Measurements from ENCODE around the gene HK1.
"Not testable (repeated sequence)": the region's sequence is repeated elsewhere in the genome, so short reads cannot be mapped to it uniquely, and the experiment has no call there.

The HK1 gene

GRCh38 chr10:69312528-69312927 is 34.2 kb downstream of the HK1 start:
- no peak for DNase-seq

DNA sequence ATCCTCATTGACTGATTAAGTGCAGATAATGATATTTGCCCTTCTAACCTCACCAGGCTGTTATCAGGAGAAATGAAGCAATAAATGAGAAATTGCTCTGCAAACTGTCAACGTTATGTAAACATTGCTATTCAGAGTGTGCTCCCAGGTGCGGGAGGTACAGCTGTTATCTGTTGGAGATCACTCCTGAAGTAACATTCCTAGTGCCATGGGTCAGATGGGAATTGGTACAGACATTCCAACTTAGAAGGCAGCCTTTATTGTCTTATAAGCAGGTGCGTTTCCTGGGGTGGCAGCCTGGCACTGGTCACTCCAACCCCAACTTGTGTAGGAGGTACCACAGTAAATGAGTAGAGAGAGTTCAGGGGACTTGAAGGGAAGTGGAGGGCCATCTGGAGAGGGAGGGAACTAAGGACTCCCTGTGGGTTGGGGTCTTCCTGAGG is 36.8 kb downstream of the HK1 start:
- no peak for DNase-seq

GRCh38 chr10:69315610-69316312 is 37.5 kb downstream of the HK1 start:
- no peak for DNase-seq

DNA sequence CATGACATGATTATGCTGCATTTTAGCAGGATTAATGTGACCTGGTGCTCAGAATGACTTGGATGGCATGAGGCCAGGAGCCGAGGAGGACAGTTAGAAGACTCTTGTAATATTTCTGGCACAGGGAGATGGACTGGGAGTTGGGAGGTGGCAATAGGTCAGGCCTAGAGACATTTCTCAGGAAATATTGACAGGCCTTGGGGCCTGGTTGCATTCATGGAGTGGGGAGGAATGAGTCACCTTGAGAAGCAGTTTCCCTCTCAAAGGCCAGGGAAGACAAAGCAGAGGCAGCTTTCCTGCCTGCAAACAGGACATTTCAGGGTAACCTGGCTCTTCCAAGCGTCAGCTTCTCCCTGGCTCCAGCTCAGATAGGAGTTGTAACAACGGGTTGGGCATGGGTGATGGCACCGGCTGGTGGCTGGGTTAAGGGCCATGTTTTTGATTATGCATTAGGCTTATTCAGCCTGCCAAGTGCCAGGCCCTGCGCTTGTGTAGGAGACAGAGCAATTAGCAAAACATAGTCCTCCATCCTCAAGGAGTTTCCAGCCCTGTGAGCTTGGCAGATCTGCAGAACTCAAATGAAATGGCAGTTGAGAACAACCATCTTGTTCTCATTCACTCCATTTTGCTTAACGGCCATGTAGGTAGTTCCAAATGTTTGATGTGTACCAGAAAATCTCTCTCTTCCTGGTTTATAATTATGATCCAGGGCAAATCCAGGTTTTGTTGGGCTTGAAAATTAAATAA is 38.2 kb downstream of the HK1 start:
- no peak for DNase-seq

GRCh38 chr10:69317175-69317604 is 38.9 kb downstream of the HK1 start:
- DNase-seq = no peak

DNA sequence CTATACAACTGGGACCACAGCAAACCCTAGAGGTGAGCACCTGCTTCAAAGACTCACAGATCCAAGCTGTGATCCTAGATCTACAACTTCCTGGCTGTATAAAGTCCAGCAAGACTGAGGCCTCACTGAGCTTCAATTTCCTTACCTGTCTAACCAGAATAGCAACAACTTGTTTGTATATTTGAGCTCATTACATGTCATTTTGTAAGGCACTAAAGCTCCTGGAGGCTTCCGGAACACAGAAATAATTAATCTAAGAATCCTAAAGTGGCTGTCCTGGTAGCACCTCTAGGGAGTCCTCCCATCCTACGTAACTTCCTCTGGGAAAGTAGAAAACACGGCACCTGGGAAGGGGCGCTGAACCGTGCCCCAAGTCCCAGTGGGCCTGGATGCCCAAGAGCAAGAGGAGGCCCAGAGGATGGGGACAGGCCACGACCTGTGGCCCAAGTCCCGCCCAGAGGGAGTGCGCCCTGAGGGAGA is 39.4 kb downstream of the HK1 start:
- no peak for DNase-seq

DNA sequence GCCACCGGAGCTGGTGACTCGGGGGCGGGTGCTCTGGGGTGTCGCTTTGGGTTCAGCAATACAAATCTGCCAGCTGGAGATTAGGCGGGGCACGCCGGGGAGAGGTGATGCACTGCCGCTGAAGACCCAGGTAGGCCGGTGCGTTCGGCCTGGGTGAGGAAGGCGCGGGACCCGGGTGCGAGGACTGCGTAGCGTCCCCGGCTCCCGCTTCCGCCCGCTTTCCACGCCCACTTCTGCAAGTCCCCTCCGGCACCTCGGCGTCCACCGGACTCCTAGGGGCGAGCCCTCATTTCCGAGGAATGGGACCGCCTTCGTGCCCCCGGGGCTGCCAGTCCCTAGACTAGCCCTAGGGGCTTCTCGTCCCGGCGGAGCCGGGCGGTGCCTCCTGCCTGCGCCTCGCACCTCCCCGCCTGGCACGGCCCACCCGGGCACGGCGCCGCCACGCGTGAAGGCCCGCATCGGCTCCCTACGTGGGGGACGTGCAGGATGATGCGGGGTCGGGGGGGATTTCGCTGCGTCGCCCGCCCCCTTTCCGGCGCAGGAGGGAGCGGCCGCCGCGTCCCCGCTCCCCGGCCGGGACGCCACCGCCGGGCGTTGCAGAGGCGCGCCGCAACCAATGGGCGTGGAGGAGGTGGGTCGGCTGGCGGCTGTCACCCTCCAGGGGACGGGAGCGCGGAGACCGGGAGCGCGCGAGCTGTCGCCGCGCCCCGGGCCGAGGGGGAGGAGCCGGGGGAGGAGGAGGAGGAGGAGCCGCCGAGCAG is 40.0 kb downstream of the HK1 start:
- peak; percentile 59 to 78 for DNase-seq

DNA sequence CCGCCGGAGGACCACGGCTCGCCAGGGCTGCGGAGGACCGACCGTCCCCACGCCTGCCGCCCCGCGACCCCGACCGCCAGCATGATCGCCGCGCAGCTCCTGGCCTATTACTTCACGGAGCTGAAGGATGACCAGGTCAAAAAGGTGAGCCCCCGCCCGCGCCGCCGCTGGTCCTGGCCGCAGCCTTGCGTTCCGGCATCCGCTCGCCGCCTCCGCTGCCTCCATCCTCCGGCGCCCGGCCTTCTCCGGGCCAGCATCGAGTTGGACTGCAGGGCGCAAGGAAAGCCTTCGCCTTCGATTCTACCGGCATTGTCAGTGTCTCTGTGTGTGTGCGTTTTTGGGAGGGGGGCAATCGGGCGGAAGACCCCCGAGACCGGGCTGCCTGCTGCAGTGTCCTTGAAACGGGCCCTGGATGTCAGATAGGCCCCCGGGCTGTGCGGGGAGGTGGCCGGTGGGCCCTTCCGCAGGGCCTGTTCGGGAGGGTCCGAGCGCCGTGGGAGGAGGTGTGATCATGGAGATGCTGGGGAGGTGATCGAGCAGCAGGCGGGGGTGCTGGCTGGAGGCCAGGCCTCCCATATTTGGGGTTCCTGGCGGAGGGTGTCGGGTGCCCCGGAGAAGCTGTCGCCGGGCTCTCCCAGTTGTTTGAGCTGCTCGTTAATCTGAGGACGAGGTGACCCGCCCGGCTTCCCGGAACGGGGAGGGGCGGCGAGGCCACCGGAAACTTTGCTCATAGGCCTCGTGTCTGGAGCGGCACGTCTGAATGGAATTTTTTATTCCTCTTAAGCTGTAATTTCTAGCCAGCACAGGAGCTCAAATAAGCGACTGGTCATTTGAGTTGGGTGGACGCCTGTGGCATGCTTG is 40.8 kb downstream of the HK1 start:
- no peak for DNase-seq

- DNase-seq = no peak
Observed at GRCh38 chr10:69319841-69320316, 41.6 kb downstream of the HK1 start.

GRCh38 chr10:69320521-69320920 is 42.2 kb downstream of the HK1 start:
- no peak for DNase-seq

DNA sequence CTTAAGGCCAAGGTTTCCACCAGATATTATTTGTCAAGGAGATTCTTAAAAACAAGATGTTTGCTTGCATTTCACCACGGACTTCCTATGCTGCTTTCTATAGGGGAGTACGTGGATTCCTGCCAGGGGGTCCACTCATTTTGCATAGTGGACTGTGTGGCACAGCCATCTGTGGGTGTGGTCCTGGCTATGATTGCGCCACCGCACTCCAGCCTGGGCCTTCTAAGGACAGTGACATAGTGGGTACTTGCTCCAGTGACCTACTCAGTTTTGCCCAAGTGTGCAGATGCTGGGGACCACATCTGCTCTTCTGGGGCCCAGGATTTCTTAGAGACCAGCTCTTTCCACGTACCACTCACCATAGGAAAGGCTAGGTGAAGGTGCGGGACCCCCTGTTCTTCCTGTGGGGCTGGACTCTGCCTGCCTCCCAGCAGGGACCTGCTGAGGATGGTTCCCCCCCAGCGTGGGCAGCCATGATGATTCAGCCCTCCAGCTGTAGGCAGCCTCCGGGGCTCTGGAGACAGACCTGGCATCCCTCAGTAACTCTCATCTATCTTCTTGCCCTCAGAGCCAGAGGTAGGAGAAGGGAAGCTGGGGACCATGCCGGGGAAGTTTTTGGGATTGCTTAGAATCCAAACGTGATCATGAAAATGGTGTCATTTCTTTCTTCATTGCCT is 42.9 kb downstream of the HK1 start:
- no peak for DNase-seq

- DNase-seq = no peak
Observed at GRCh38 chr10:69321865-69322264, 43.6 kb downstream of the HK1 start.

- not testable (repeated sequence) for DNase-seq
Observed at GRCh38 chr10:69322346-69322745, 44.0 kb downstream of the HK1 start.

DNA sequence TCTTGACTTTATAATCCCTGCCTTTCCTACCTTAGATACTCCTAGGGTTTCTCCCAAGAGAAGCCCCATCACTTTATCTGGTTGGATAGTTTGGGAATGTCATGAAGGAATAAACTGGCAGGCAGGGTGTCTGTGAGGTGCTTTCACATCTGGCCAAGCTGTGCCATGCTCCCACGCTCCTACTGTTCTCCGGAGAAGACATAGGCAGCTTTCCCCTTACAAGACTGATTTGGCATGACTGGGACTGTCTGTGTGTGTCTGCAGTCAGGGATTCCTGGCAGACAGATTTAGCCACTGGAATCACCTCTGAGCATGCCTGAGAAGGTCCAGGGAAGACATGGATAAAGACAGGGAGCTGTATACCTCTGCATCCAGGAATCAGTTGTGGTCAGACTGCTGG is 45.3 kb downstream of the HK1 start:
- DNase-seq = no peak

GRCh38 chr10:69324583-69324982 is 46.3 kb downstream of the HK1 start:
- no peak for DNase-seq

GRCh38 chr10:69325637-69326523 is 47.6 kb downstream of the HK1 start:
- DNase-seq = not testable (repeated sequence)

DNA sequence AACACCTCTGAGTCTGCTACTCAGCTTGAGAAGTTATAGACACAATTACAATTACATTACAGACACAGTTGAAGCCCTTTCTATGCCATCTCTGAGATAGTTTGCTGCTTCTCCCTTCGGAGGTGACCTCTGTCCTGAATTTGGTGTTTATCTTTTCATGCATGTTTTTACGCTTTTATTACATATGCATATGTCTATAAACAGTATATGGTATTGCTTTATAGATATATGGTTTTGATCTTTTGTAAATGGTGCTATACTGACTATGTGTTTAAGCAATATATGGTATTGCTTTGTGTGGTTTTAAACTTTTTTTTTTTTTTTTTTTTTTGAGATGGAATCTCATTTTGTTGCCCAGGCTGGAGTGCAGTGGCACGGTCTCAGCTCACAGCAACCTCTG is 48.4 kb downstream of the HK1 start:
- DNase-seq = no peak

DNA sequence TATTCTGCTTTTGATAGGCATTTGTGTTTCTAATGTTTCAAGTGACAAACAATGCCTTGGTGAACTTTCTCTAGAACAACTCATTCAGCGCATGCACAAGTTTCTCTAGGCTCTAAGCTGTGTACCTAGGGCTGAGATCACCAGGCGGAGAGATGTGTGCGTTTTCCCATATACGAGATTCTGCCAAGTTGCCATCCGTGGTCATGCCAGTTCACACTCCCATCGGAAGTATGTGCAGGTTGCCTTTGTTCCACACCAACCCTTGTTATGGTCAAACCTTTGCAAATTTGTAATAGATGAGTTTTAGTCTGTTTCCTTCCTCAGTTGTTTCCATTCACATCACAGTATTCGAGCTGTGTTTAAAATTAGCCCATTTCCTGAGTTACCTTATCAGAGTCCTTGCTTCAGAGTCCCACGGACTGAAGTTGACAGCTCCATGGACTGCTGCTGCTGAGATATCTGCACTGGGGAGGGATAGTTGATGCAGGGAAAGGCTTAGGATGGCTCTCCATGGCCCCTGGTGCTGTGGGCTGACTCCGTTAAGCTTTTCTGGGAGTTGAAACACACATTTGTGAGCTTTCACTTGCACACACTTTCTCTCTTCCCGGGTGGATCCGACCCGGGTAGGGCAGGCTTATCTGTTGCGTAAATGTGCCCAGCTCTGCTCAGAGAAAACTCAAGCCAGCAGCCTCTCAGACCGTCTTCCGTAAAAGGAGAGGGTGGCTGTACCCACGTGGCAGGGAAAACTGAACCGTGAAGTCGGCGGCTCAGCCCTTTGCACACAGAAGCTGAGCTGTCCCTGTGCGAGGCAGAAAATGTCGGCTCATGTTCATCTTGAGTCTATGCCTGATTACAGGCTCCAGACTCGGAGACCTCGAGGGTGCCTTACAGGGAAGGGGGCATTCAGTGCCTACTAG is 49.4 kb downstream of the HK1 start:
- no peak for DNase-seq

DNA sequence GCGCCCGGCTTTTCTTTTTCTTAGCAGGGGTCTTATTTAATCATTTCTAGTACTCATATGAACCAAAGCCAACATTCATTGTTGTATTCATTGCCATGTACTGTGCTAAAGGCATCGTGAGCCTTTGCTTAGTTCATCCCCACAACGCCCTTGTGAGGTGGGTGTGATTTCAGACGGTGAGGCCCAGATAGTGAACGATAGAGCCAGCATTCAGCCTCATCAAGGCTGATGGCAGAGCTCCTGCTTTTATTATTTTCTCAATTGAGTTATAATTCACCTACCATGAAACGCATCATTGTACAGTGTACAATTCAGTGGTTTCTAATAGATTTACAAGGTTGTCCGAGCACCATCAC is 50.1 kb downstream of the HK1 start:
- DNase-seq = no peak

- DNase-seq = not testable (repeated sequence)
Observed at GRCh38 chr10:69328888-69329287, 50.6 kb downstream of the HK1 start.
